DND-41 (cell line): Measurements from ENCODE around the gene CCN2.

Experiments used
- CTCF ChIP-seq: IDR thresholded peaks from 2 replicates; pipeline ENCODE4 v1.5.1; 2012; ENCODE audit warnings: borderline replicate concordance, low read length, moderate library complexity, mild to moderate bottlenecking; ENCODE audit not compliant: poor library complexity, severe bottlenecking; ENCODE audit errors: extremely low read depth
- EZH2 ChIP-seq: IDR thresholded peaks from 3 replicates; pipeline ENCODE4 v1.6.1; 2012; ENCODE audit warnings: borderline replicate concordance, low read depth, mild to moderate bottlenecking, moderate library complexity, low read length, inconsistent platforms; ENCODE audit not compliant: severe bottlenecking

- no peak for TF ChIP-seq CTCF
- no peak for TF ChIP-seq EZH2
Observed at GRCh38 chr6:131972741-131973140, 21.6 kb upstream of the CCN2 start.
